GM21381 (cell line): ENCODE results near the gene G0S2.
"Not testable (repeated sequence)": the region's sequence is repeated elsewhere in the genome, so short reads cannot be mapped to it uniquely, and the experiment has no call there.

Experiments
- ATAC-seq: cut with Tn5 transposase; IDR thresholded peaks from one replicate; pipeline ENCODE4 v1.9.1; 2021; ENCODE audit warnings: mild to moderate bottlenecking, moderate library complexity; ENCODE audit not compliant: unreplicated experiment

The G0S2 gene

GRCh38 chr1:209675565-209676154 lies 448 bp downstream of the G0S2 start:
- ATAC-seq, result no peak

GRCh38 chr1:209678981-209679539 lies 3.8 kb downstream of the G0S2 start:
- no peak for ATAC-seq

GRCh38 chr1:209685821-209686220 lies 10.6 kb downstream of the G0S2 start:
- ATAC-seq, result peak; percentile 85

- ATAC-seq, result no peak
These were observed 11.1 kb downstream of the G0S2 start for GRCh38 chr1:209686322-209686721.

GRCh38 chr1:209688746-209689234 lies 13.6 kb downstream of the G0S2 start:
- no peak for ATAC-seq

- ATAC-seq, result no peak
These were observed 14.3 kb downstream of the G0S2 start for GRCh38 chr1:209689477-209689876.

GRCh38 chr1:209691237-209691636 lies 16.0 kb downstream of the G0S2 start:
- no peak for ATAC-seq

GRCh38 chr1:209692296-209692695 lies 17.1 kb downstream of the G0S2 start:
- ATAC-seq, result no peak

- ATAC-seq, result peak; percentile 82
These were observed 17.7 kb downstream of the G0S2 start for GRCh38 chr1:209692745-209693504.

GRCh38 chr1:209696673-209697072 lies 21.5 kb downstream of the G0S2 start:
- ATAC-seq, result no peak

GRCh38 chr1:209697126-209697525 lies 21.9 kb downstream of the G0S2 start:
- no peak for ATAC-seq

- not testable (repeated sequence) for ATAC-seq
These were observed 25.5 kb downstream of the G0S2 start for GRCh38 chr1:209700686-209701085.

- no peak for ATAC-seq
These were observed 27.6 kb downstream of the G0S2 start for GRCh38 chr1:209702832-209703231.

GRCh38 chr1:209703834-209704504 lies 28.8 kb downstream of the G0S2 start:
- no peak for ATAC-seq

GRCh38 chr1:209704584-209704983 lies 29.4 kb downstream of the G0S2 start, which contains the start of gene HSD11B1:
HSD11B1 (plus strand) TSS chr1:209704846; CDS start chr1:209704943, 97 bp downstream.
- no peak for ATAC-seq

GRCh38 chr1:209705033-209705598 lies 29.9 kb downstream of the G0S2 start:
- ATAC-seq, result no peak

GRCh38 chr1:209706622-209707021 lies 31.4 kb downstream of the G0S2 start:
- ATAC-seq, result no peak

GRCh38 chr1:209707308-209707707 lies 32.1 kb downstream of the G0S2 start:
- ATAC-seq, result no peak

- no peak for ATAC-seq
These were observed 33.1 kb downstream of the G0S2 start for GRCh38 chr1:209708297-209708696.

- no peak for ATAC-seq
These were observed 34.9 kb downstream of the G0S2 start for GRCh38 chr1:209710093-209710492.

- ATAC-seq, result no peak
These were observed 35.6 kb downstream of the G0S2 start for GRCh38 chr1:209710847-209711246.
